Lung (tissue), 12 donors: ENCODE results near the gene USP8. TPM values are rescaled to one million over a fixed set of nuclear protein-coding genes. Genes with fewer than 3 reads are reported as not detected.
A peak's percentile ranks its signal among the peaks of the same experiment; 100 is the strongest.

Experiments used
- ATAC-seq: fragments of 200-7000 bp; cut with Tn5 transposase; one replicate; pipeline ENCODE4 v1.9.1; 2020; ENCODE audit warnings: moderate number of reproducible peaks; ENCODE audit not compliant: insufficient read depth, low FRiP score
- DNase-seq, 3 donors: peaks; one replicate each; pipeline ENCODE4 v3.0.0-alpha.2; 2013 to 2017
- H3K27ac ChIP-seq, 2 donors: one replicate each; pipeline ENCODE4 v1.5.1; 2013; ENCODE audit warnings: mild to moderate bottlenecking in 2 of 2, moderate library complexity in 2 of 2, control low read depth in 1 of 2, inconsistent platforms in 1 of 2, low read depth in 1 of 2, low read length in 1 of 2
- H3K27me3 ChIP-seq, 3 donors: one replicate each; pipeline ENCODE4 v1.5.1; 2013; ENCODE audit warnings: low read length in 2 of 3; ENCODE audit not compliant: control insufficient read depth in 3 of 3, insufficient read depth in 3 of 3
- H3K36me3 ChIP-seq, 4 donors: one replicate each; pipeline ENCODE4 v1.5.1; 2013; ENCODE audit warnings: low read length in 4 of 4, mild to moderate bottlenecking in 1 of 4, moderate library complexity in 1 of 4; ENCODE audit not compliant: control insufficient read depth in 4 of 4, insufficient read depth in 4 of 4
- H3K4me1 ChIP-seq, 5 donors: one replicate each; pipeline ENCODE4 v1.5.1; 2013; ENCODE audit warnings: low read length in 5 of 5, mild to moderate bottlenecking in 2 of 5, moderate library complexity in 1 of 5; ENCODE audit not compliant: control insufficient read depth in 5 of 5, insufficient read depth in 5 of 5
- H3K4me3 ChIP-seq: one replicate; pipeline ENCODE4 v1.5.1; 2013; ENCODE audit warnings: mild to moderate bottlenecking, control low read depth, moderate library complexity
- H3K9ac ChIP-seq, 2 donors: one replicate each; pipeline ENCODE4 v1.5.1; 2013; ENCODE audit warnings: low read length in 2 of 2, control low read depth in 1 of 2; ENCODE audit not compliant: insufficient read depth in 1 of 2
- H3K9me3 ChIP-seq, 4 donors: one replicate each; pipeline ENCODE4 v1.5.1; 2013; ENCODE audit warnings: low read length in 3 of 4, mild to moderate bottlenecking in 1 of 4, moderate library complexity in 1 of 4; ENCODE audit not compliant: control insufficient read depth in 4 of 4, insufficient read depth in 3 of 4
- WGBS, 2 donors: extraction: QIAGEN DNeasy Blood & Tissue Kit; methylation state at CpG; one replicate each; pipeline ENCODE4 v1.1.7; 2013; 5-methylcytosine and 5-hydroxymethylcytosine counted together
- polyA plus RNA-seq, 2 donors: library from polyadenylated mRNA; stranded (reverse); fragments of 200-250 nt; gene quantifications; one replicate each; pipeline ENCODE4 v1.2.1, GENCODE V29; 2013
- total RNA-seq, 2 donors: library from RNA; depleted of rRNA in 1 of 2; stranded (reverse); fragments of >200 nt in 1 of 2; gene quantifications; one replicate each; pipeline ENCODE4 v1.2.1, GENCODE V29; 2014 to 2021
- TF ChIP-seq, protein P1 (sequence below): IDR thresholded peaks from 2 replicates; pipeline ENCODE4 v1.5.1; 2012; ENCODE audit warnings: mild to moderate bottlenecking; ENCODE audit errors: control extremely low read depth, extremely low read depth
- donor health status: control.
- donor health status: control.
- donor health status: Bipolar disorder and iron deficiency.
- donor health status: healthy.
- donor health status: DM: yes; HTN: yes; CAD: no.

Gene USP8
- total and polyA plus RNA-seq, 4 donors, result 14.0 to 92.1 (median 41.3) TPM

DNA sequence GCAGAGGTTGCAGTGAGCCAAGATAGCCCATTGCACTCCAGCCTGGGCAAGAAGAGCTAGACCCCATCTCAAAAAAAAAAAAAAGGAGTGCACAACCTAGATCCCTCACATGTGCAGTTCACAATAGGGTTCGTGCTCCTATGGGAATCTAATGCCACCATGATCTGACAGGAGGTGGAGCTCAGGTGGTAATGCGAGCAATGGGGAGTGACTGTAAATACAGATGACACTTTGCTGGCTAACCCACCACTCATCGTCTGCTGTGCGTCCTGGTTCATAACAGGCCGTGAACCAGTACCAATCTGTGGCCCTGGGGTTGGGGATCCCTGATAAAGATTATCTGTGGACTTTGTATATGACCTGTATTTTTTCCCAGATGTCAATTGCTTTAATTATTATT lies 16.7 kb downstream of the USP8 start:
- no peak for DNase-seq
- H3K4me3 ChIP-seq, result no peak overlapping the region
- no peak overlapping the region for H3K9ac ChIP-seq
- no peaks in the 10 kb centered on the region for H3K9me3 ChIP-seq
- no peak for ATAC-seq
- 98 to 99% methylated on average over 5 of the region's 5 CpGs for WGBS, 2 donors
- TF ChIP-seq, protein P1, sequence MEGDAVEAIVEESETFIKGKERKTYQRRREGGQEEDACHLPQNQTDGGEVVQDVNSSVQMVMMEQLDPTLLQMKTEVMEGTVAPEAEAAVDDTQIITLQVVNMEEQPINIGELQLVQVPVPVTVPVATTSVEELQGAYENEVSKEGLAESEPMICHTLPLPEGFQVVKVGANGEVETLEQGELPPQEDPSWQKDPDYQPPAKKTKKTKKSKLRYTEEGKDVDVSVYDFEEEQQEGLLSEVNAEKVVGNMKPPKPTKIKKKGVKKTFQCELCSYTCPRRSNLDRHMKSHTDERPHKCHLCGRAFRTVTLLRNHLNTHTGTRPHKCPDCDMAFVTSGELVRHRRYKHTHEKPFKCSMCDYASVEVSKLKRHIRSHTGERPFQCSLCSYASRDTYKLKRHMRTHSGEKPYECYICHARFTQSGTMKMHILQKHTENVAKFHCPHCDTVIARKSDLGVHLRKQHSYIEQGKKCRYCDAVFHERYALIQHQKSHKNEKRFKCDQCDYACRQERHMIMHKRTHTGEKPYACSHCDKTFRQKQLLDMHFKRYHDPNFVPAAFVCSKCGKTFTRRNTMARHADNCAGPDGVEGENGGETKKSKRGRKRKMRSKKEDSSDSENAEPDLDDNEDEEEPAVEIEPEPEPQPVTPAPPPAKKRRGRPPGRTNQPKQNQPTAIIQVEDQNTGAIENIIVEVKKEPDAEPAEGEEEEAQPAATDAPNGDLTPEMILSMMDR, result no peak
- H3K27ac ChIP-seq, result no peak overlapping the region
- no peaks in the 10 kb centered on the region for H3K27me3 ChIP-seq
- H3K36me3 ChIP-seq, result peaks cover 13 to 22% (median 19%) of the 10 kb centered on the region in 4 donors
- H3K4me1 ChIP-seq, result peaks cover 0 to 2% (median 0%) of the 10 kb centered on the region in 5 donors

DNA sequence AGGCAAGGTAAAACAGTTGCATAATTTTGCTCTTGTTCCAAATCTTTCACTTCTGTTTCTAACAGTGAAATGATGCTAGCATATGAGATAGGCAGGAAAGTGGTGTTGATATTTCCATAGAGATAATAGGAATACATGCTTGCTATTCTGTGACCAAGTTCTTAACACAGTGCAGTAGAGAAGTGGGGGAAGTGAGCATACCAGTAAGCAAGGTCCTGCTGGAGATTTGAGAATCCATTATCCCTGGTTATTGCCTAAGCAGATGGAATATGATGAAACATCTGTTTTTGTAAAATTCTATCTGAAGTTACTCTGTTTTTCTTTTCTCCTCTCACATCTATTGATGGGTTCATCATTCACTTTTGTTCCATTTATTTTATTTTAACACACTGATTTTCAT lies 28.7 kb downstream of the USP8 start:
- TF ChIP-seq, protein P1, result no peak
- ATAC-seq (no peak), DNase-seq (peak in 2 of 3 donors; percentile 3)
- Histone ChIP-seq H3K27ac (no peak overlapping the region), H3K4me1 (no peaks in the 10 kb centered on the region), H3K27me3 (no peaks in the 10 kb centered on the region), H3K36me3 (peaks cover 3 to 20% (median 10%) of the 10 kb centered on the region in 4 donors), H3K9ac (no peak overlapping the region), H3K9me3 (no peaks in the 10 kb centered on the region), H3K4me3 (no peak overlapping the region)

DNA sequence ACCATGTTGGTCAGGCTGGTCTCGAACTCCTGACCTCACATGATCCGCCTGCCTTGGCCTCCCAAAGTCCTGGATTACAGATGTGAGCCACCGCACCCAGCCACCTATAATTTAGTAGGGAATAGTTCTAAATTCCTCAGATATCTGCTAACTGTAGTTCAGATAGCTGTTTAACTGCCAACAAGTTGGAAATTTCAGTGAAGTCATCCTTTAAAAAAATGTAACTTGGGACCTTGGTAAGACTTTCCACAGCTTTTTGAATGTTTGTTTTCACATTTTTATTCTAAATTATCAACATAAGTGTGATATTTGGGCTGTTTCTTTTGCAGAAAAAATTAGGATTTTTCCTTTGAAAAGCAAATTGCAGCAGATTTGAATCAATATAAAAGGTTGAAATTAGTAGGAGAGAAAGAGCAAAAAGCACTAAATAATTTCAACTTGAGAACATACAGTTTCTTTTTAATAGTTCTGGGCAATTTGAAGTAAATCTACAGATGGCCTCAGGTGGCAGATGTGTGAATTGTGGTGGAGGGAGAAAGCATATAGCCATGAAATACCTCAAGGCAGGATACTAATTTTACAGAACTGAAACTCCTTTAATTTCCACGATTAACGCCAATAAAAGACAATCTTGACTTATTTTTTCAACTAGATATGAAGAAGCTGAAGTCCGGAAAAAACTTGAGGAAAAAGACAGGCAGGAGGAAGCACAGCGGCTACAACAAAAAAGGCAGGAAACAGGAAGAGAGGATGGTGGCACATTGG lies 34.3 kb downstream of the USP8 start:
- peaks cover 0 to 7% (median 5%) of the 10 kb centered on the region in 5 donors for H3K4me1 ChIP-seq
- no peak overlapping the region for H3K9ac ChIP-seq
- H3K4me3 ChIP-seq, result no peak overlapping the region
- DNase-seq, result no peak
- no peaks in the 10 kb centered on the region for H3K9me3 ChIP-seq
- H3K27me3 ChIP-seq, result no peaks in the 10 kb centered on the region
- no peak overlapping the region for H3K27ac ChIP-seq
- TF ChIP-seq, protein P1, result no peak
- ATAC-seq, result no peak
- WGBS, 2 donors, result 87 to 92% methylated on average over 7 of the region's 7 CpGs
- H3K36me3 ChIP-seq, result peaks cover 6 to 18% (median 12%) of the 10 kb centered on the region in 4 donors
